ENCODE measurements around the gene AHSA1. TPM values are rescaled to one million over a fixed set of nuclear protein-coding genes. Genes with fewer than 3 reads are reported as not detected.

Gene AHSA1
- total RNA-seq, 1 donor from 2014 or later, result 81.7 TPM

- DNase-seq (ENCODE audit: low read depth in 2 of 2), result no peak
These were observed 51.0 kb downstream of the AHSA1 start for GRCh38 chr14:77508876-77509275.

- no peak for DNase-seq (ENCODE audit: low read depth in 2 of 2)
These were observed 51.5 kb downstream of the AHSA1 start for GRCh38 chr14:77509366-77509765.

GRCh38 chr14:77511486-77512162 lies 53.7 kb downstream of the AHSA1 start:
- DNase-seq (ENCODE audit: low read depth in 2 of 2), result no peak

- DNase-seq (ENCODE audit: low read depth in 2 of 2), result no peak
These were observed 58.2 kb downstream of the AHSA1 start for GRCh38 chr14:77516126-77516525.

Other genes with a start within 250 kb of the AHSA1 start
- gene NGB, start 186.9 kb upstream of the AHSA1 start, total RNA-seq, result not detected in 2 replicates
- 5.2 and 6.9 TPM in 2 replicates for gene POMT2, start 137.2 kb upstream of the AHSA1 start, total RNA-seq
- gene GSTZ1, start 137.1 kb upstream of the AHSA1 start, total RNA-seq, result 11.1 and 26.4 TPM in 2 replicates
- 7.0 and 9.7 TPM in 2 replicates for gene TMED8, start 81.0 kb upstream of the AHSA1 start, total RNA-seq
- gene SAMD15, start 80.7 kb upstream of the AHSA1 start, total RNA-seq, result 0.40 and 0.44 TPM in 2 replicates
- under 0.01 and 0.20 TPM in 2 replicates for gene NOXRED1, start 34.6 kb upstream of the AHSA1 start, total RNA-seq
- 20.3 and 22.0 TPM in 2 replicates for gene VIPAS39, start 492 bp upstream of the AHSA1 start, total RNA-seq
- not detected in 2 replicates for gene ISM2, start 40.7 kb downstream of the AHSA1 start, total RNA-seq
- gene SPTLC2, start 158.5 kb downstream of the AHSA1 start, total RNA-seq, result 42.3 and 62.3 TPM in 2 replicates
- gene ALKBH1, start 249.9 kb downstream of the AHSA1 start, total RNA-seq, result 5.9 and 6.7 TPM in 2 replicates